IMR-90 (cell line): ENCODE results near the gene CGB1.
"Not testable (repeated sequence)": the region's sequence is repeated elsewhere in the genome, so short reads cannot be mapped to it uniquely, and the experiment has no call there.

Experiments
- POLR2A ChIP-seq: IDR thresholded peaks from 2 replicates; pipeline ENCODE4 v1.6.1; 2012; ENCODE audit warnings: mild to moderate bottlenecking, low read depth, low read length
- TF ChIP-seq, protein P1 (sequence below): conservative IDR thresholded peaks from 2 replicates; pipeline ENCODE4 v1.5.1; 2012; ENCODE audit warnings: mild to moderate bottlenecking, low read depth, low read length, improper control_type of control experiment

DNA sequence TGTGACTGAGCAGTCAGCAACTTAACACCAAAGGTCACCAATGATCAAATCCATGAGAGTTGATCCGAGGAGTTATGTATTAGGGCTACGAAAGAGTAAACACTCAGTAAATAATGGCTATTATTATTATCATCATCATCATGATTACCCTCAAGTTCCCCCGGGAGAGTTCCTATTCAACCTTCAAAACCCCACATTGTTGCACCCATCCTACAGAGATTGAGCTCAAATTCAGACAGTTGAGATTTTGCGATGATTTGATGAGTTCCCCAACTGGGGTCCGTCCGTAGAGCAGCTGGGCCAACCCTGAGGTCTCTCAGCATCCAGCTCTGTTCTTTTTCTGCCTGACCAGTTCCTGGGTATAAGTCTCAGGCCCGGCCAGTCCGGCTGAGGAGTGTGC, 1.4 kb upstream of the CGB1 start:
- TF ChIP-seq, protein P1, sequence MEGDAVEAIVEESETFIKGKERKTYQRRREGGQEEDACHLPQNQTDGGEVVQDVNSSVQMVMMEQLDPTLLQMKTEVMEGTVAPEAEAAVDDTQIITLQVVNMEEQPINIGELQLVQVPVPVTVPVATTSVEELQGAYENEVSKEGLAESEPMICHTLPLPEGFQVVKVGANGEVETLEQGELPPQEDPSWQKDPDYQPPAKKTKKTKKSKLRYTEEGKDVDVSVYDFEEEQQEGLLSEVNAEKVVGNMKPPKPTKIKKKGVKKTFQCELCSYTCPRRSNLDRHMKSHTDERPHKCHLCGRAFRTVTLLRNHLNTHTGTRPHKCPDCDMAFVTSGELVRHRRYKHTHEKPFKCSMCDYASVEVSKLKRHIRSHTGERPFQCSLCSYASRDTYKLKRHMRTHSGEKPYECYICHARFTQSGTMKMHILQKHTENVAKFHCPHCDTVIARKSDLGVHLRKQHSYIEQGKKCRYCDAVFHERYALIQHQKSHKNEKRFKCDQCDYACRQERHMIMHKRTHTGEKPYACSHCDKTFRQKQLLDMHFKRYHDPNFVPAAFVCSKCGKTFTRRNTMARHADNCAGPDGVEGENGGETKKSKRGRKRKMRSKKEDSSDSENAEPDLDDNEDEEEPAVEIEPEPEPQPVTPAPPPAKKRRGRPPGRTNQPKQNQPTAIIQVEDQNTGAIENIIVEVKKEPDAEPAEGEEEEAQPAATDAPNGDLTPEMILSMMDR = not testable (repeated sequence)
- not testable (repeated sequence) for TF ChIP-seq POLR2A
